ENCODE results near the gene BLOC1S4.
"Not testable (repeated sequence)": the region's sequence is repeated elsewhere in the genome, so short reads cannot be mapped to it uniquely, and the experiment has no call there.

BLOC1S4 gene

GRCh38 chr4:6716018-6716911 lies at the start of gene BLOC1S4:
TSS of gene BLOC1S4 (plus strand) at chr4:6716174. CDS start at chr4:6716210, 36 bp downstream.
- DNase-seq: peak; percentile 88

GRCh38 chr4:6668391-6668790 lies 47.6 kb upstream of the BLOC1S4 start:
- DNase-seq: no peak

DNA sequence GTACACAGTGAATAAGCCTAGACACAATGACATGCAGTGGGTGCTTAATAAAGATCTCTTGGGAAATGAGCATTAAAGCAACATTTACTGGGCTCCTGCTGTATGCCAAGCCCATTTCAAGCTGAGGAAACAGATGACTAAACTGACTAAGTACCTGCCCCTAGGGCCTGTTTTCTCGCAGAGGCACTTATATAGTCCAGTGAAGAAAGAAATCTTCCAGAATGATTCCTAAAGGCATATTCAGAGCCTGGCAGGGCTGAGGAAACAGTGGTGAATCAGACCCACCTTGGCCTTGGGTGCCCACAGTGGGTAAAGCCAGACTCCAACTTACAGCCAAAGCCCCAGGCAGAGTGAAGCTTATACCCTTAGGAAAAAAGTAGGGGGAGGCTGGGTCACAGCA lies 44.3 kb upstream of the BLOC1S4 start:
- no peak for DNase-seq

GRCh38 chr4:6672131-6672530 lies 43.8 kb upstream of the BLOC1S4 start:
- no peak for DNase-seq

DNA sequence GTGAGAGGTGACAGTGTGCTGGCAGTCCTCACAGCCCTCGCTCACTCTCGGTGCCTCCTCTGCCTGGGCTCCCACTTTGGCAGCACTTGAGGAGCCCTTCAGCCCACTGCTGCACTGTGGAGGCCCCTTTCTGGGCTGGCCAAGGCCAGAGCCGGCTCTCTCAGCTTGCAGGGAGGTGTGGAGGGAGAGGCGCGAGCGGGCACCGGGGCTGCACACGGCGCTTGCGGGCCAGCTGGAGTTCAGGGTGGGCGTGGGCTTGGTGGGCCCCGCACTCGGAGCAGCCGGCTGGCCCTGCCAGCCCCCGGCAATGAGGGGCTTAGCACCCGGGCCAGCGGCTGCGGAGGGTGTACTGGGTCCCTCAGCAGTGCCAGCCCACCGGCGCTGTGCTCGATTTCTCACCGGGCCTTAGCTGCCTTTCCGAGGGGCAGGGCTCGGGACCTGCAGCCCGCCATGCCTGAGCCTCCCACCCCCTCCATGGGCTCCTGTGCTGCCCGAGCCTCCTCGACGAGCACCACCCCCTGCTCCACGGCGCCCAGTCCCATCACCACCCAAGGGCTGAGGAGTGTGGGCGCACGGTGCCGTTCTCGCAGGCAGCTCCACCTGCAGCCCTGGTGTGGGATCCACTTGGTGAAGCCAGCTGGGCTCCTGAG lies 43.3 kb upstream of the BLOC1S4 start:
- DNase-seq: not testable (repeated sequence)

DNA sequence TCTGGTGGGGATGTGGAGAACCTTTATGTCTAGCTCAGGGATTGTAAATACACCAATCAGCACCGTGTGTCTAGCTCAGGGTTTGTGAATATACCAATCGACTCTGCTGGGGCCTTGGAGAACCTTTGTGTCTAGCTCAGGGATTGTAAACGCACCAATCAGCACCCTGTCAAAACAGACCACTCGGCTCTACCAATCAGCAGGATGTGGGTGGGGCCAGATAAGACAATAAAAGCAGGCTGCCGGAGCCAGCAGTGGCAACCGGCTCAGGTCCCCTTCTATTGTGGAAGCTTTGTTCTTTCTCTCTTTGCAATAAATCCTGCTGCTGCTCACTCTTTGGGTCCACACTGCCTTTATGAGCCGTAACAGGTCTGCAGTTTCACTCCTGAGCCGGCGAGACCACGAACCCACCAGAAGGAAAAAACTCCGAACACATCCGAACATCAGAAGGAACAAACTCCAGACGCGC lies 42.7 kb upstream of the BLOC1S4 start:
- DNase-seq: not testable (repeated sequence)

DNA sequence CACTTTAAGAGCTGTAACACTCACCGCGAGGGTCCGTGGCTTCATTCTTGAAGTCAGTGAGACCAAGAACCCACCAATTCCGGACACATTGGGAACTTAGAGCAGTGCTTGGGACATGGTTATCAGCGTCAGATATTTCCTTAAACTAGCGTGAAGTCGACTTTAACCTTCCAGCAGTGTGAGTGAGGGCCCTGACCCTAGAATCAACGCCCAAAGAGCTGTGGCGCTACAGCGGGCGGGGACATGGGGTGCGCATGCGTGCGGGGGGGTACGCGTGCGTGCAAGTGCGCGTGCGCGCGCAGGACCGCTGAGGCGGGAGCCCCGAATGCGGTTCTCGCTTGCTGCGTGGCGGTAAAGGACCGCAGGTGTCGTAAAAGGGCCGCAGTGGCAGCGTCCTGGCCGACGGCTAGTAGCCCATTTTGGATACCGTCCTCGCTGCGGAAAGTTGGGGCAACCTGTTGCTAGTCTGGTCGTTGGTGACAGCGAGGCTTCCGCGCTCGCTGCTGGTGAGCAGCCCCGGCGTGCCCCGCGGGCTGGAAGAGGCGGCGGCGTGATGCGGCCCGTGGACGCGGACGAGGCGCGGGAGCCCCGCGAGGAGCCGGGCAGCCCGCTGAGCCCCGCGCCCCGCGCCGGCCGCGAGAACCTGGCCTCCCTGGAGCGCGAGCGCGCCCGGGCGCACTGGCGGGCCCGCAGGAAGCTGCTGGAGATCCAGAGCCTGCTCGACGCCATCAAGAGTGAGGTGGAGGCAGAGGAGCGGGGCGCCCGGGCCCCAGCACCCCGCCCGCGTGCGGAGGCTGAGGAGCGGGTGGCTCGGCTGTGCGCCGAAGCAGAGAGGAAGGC lies 42.1 kb upstream of the BLOC1S4 start:
- DNase-seq: peak; percentile 94

- peak; percentile 28 for DNase-seq
Observed at GRCh38 chr4:6674500-6675149, 41.3 kb upstream of the BLOC1S4 start.

DNA sequence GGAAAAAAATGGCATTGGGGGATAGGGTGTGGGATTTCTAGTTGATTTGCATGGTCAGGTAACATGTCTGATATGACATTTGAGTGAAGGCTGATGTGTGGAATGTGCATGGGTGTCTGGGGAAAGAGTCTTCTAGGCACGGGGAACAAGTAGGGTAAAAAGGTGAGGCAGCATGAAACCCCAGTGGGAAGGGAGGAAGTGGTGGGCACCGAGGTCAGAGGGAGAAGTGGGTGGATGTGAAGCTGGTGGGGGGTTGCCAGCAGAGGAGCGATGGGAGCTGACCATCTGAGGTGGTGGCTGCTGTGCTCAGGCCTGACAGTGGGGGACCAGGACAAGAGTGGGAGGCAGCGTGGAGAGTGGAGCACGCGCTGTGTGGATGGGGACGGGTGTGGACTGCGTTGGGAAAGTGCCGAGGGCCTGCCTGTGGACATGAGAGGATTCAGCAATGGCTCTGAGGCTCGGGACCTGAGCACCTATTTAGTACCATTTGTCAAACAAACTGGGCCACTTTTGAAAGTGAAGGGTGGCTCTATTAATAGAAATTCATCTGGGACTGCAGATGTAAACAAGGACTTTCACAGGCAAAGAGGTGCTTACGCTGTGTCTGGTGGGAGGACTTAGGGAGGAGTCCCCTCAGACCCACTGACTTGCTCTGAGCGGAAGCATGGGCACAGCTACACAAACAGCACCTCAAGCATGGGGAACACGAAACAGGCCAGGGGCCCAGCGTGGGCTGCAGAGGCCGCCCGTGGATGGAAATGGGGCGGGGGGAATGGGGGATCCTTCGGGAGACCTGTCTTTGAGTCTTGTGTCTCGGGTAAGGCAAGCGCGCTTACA lies 39.0 kb upstream of the BLOC1S4 start:
- DNase-seq: no peak

GRCh38 chr4:6680372-6681034 lies 35.5 kb upstream of the BLOC1S4 start:
- DNase-seq: no peak

DNA sequence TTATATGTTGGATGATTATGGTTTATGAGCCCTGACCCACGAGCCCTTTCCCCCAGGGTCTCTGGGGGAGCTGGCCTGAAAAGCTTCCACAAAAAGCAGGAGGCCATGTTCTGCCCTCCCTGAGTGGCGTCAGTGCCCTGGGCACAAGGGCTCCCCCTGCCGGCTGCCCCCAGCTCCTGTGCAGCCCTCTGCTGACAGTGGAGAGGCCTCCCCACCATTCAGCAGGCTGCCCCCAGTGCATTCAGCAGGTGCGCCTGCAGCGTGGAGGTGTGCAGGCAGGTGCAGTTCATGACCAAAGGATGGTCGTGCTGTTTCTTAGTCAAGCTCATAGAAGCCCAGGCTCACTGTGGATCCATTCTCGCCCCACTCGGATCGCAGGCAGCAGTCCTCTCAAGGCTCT lies 34.8 kb upstream of the BLOC1S4 start:
- DNase-seq: no peak

DNA sequence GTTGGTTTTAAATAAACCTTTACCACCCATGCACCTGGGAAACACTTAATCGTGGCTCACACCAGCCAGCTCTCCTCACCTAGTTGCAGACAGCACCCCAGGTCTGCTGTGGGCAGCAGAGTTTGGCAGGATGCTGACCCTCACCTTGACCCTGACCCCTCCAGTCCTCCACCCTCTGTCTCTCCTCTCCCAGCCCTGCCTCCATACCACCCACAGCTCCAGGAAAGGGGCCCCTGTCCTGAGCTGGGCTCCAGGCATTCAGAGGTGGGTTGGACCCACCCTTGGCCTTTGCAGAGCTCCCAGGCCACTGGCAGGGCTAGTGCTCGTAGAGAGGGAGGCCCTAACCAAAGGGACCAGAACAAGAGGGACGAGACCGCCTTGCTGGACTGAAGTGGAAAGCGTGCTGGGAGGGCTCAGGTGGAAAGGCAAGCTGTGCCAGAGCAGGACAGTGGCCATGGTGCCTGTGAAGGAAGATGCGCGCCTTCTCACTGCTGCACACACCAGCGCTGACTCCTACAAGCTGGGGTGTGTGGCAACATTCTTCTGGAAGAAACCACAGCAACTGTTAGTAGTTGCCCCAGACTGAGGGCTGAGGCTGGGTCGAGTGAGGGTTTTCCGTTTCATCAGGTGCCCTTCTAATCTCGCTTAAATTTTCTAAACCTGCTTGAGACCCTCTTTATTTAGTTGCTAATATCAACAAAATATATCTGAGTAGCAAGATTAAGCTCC lies 32.9 kb upstream of the BLOC1S4 start:
- DNase-seq: no peak

DNA sequence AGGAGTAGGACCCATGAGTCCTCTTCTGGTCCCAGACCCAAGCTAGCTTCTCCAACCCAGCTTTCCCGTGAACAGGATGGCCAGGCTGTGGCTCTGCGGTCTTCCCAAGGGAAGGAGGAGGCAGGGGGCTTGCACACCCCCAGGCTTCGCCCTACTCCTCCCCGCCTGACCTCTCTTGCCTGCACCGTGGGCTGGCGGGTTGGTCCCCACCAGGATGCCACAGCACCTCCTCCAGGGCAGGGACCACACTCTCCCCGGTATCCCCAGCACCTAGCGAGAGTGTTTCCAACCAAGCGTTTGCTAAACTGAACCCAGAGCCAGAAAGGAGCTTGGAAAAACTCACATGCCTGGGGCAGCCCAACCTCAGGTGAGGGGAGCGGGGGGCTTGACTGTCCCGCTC lies 31.3 kb upstream of the BLOC1S4 start:
- DNase-seq: no peak

DNA sequence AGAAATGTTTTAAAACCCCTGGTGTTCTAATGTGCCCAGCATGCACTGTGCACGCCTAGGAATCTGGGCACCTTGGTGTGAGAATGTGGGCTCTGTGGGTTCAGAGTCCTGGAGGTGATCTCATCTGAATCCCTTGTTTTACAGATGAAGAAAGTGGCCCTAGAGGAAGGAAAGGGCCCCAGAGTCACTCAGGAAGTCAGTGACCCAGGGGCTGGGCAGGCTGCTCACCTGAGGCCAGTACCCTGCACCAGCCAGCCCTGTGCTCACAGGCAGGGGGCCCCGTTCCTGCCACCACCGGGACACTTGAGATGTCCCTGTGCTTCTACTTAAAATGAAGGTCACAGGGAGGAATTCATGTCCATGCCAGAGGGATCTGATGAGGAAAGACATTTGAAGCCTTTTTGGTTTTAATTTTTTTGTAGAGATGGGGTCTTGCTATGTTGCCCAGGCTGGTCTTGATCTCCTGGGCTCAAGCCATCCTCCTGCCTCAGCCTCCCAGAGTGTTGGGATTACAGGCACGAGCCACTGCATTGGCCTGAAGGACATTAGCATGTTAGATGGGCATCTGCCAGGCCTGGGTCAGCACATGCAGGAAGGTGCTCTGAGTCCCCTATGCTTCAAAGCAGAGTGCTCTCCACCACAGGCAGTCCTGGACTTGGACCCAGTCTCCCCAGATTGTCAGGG lies 29.7 kb upstream of the BLOC1S4 start:
- DNase-seq: no peak

DNA sequence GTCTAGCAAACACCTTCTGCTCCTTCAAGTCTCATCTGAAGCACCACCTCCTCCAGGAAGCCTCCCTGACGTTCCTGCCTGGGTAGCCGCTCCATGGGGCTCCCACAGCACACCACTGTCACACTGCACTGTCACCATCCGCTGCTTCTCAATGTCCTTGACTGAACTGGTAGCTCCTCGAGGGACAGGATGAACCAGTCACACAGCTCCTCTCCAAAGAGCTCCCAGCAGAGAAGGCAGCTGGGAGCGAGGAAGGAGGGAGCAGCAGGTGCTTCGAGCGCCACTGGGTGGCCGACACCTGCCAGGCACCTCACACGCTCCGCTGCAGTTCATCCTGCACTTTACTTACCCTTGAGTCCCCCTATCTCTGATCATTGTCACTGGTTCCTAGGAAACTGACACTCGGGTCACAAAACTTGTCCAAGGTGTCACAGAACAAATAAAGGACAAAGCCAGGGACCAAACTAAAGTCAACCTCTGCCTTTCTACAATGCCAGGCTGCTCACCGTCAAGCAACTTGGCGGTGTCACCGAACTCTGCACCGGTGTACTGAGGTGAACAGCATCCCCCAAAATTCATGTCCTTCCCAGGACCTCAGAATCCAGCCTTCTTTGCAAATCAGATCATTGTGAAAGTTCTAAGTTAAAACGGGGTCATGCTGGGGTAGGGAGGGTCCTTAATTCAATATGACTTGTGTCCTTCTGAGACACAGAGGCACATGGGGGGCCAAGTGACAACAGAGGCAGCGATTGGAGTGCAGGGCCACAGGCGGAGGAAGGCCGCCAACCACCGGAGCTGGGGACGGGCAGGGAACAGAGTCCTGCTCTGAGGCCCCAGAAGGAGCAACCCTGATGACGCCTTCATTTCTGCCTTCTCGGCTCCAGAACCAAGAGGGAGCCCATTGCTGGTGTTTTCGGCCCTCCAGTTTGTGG lies 27.8 kb upstream of the BLOC1S4 start:
- DNase-seq: no peak

- peak; percentile 79 for DNase-seq
Observed at GRCh38 chr4:6688879-6689505, 27.0 kb upstream of the BLOC1S4 start.

GRCh38 chr4:6689506-6689960 lies 26.4 kb upstream of the BLOC1S4 start:
- DNase-seq: no peak

GRCh38 chr4:6692379-6692778 lies 23.6 kb upstream of the BLOC1S4 start:
- DNase-seq: no peak

Data from GDM1 (cell line).